Measurements from ENCODE around the gene KRTAP21-2.
"Not testable (repeated sequence)": the region's sequence is repeated elsewhere in the genome, so short reads cannot be mapped to it uniquely, and the experiment has no call there.

KRTAP21-2 gene

DNA sequence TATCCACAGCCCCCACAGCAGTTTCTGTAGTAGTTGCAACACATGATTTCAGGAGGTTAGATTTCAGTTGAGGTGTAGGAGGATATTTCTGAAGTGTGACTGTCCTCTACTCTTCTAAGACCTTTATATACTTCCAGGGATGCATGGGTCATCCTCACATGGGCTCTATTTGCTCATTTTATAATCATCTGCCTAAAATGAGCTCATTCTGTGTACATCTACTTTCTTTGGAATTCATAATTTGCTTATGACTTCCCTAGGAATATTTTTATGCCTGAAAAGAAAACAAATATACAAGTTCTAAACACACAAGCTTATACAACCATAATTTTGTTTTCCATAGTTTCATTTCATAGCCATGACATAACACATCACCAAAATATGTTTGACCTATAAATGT, at the start of gene KRTAP21-2:
KRTAP21-2 (minus strand) TSS at position 101 of the 400 bp plus-strand sequence; CDS start at position 44, 57 bp downstream.
- DNase-seq = no peak

DNA sequence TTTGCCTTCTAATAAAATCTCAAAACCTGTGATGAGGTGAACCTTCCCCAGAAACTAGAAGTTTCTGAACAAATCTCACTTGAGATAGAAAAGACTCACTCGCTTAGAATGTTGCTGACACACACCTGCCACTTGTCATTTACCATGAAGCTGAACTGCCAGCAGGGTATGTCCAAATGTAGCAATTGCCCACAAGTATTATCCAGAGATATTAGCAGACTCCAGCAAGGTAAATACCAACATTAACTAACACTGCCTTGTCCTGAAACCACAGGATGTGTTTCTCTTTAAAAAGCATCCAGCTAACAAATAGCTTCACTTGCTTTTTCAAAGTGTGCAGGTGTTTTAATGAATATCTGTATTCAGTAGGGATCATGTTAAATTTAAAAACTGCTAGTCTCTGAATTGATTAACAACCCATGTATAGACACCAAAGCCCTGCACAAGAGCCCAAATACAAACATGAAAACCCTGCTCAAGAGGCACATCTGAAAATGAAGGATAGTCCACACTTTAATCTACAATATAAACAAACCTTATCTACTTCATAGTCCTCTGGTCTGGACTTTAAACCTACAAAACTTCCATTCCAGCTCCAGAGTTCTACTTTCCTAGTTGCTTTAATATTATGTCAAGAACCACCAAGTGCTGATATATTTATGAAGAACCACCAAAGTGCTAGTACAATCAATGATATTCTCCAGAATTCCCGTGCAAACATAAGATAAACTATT, 46.7 kb upstream of the KRTAP21-2 start:
- DNase-seq = no peak

DNA sequence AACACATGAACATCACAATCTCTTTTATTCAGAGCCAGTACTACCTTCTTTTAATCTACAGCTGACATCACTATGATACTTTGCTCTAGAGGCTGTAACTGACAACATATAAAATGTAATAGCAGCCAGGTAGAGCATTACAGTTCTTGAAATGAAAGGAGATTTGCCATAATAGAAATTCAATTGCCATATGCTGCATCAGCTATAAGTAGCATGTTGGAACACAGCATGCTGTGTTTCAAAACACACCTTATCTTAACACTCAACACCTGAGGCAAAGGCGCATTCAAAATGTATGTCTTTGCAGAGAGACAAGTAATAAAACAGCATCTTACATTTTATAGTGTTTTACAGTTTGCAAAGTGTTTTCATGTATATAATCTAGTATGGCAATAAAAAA, 32.2 kb upstream of the KRTAP21-2 start:
- no peak for DNase-seq

DNA sequence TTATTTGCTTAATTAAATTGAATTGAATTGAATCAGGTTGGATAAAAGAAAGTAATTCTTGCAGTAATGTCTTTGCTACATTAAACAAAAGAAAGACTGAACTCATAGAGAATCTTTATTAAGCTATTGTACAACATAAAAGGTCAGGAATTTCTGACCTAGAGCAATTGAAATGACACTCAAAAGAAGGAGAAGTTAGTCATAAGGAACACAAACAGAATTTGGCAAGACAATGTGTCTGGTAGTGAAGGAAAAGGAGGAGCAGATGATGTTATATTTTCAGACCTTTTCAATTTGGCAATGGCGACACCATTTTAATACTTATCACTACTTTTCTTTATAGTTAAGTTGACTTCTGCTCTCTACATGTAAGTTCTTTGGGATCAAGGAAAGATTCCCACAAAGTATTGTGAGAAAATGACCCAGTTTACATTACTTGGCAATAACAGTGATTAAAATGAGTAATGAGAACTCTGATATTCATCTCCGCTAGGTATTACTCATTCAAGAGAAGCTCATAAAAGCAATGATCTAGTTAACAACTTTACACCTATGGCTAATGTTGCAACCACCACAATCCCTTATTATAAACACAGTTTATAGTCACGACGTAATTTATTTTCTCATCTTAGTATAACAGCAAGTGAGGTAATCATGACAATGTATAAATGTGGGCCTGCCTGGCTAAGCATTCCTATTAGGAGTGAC, 22.8 kb upstream of the KRTAP21-2 start:
- DNase-seq = no peak

DNA sequence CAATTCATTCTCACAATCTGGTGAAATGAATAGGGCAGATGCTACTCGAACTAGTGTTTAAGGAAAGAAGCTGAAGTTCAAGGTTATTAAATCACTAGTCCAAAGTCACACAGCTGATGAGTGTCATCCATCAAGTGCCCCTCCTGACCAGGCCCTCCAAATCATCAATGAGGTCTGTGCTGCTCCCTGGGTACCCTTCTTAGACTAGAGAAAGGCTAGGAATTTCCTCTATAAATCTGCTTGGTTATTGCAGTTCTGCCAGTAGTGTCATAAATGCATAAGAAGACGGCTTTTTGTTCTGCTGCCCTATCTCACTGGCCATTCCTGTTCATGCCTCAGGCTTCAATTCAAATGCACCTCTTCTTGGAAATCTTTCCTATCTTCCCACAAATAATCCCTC, 13.7 kb upstream of the KRTAP21-2 start:
- no peak for DNase-seq

DNA sequence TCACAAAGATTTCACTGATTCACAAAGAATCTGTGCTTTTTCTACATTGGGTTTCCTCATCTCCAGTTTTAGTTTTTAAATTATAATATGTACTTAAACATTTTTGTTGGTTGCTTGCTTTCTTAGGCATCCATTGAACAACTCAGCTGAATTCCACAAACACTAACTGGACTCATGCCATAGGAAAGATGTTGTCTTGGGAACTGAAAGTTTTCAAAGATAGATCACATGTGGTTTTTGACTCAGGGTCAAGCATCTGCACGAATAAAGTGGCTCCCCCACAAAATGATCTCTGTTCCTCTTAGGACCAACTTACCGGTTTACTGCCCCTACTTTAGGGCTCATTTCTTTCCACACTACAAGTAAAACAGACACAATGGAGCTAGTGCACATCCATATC, 11.2 kb upstream of the KRTAP21-2 start:
- no peak for DNase-seq

DNA sequence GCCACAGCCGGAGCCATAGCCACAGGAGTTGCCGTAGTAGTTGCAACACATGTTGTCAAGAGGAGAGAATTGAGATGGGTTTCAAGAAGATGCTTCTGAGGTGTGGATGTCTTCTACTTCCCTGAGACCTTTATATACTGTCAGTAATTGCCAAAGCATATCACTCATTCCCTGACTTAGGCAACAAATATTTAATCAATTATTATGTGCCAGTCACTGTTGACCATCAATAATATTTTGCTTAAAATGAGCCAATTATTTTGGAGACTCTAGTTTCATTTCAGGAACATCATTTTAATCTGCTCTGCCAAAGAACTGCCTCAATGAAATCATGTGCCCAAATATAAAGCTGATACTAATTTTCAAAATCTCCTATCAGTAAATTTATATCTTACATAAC, 8.3 kb upstream of the KRTAP21-2 start, which contains the start of gene KRTAP21-1:
KRTAP21-1 (minus strand) TSS at position 101 of the 400 bp plus-strand sequence; CDS start at position 51, 50 bp downstream.
- DNase-seq = not testable (repeated sequence)

DNA sequence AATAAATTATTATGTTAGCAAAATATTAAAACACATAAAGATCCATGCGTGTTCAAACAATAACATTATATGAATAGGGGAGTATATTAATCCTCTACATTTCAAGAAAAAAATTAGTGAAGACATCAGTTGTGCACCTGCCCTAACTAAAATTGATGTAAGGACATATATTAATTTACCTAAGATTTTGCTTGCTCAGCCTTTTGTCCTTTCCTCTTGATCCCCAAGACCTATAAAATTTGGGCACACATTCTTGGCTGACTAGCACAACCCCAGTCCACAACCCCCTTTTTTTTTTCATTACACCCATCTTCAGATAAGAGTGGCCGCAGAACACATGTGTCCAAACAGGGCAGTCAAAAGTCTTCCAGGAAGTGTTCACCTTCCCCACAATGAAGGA, 6.6 kb downstream of the KRTAP21-2 start:
- DNase-seq = no peak

DNA sequence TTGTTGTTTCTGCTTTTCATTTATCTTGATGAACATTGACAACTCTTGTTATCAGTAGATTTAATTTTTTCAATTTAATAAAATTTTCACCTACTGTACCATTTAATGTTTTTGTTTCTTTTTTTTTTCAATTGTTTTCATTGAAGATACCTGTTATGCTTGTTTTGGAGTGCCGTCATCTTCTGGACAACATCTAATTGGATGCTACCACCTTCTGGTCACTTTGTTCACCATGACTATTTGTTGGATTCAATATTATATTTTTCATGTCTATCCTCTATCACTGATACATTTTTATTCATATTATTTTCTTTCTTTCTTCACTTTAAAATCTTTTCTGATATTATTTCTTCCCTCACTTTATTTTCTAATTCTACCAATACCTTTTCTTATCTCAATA, 14.0 kb downstream of the KRTAP21-2 start:
- no peak for DNase-seq

DNA sequence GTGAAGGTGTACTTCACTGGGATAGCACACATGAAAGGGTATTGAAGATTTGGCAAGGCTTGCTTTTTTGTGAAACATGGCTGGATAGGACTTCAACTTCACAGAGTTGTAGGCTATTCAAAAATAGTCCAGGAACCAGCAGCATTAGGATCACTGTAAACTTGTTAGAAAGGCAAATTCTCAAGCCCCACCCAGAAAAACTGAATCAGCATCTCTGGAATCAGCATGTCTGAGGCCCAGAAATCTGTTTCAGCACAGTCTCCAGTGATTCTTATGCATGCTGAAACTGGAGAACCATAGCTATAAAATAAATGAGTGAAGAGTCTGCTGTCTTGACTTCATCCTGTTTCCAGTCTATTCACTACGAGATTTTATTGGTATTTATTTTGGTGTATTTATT, 20.3 kb downstream of the KRTAP21-2 start:
- DNase-seq = no peak

DNA sequence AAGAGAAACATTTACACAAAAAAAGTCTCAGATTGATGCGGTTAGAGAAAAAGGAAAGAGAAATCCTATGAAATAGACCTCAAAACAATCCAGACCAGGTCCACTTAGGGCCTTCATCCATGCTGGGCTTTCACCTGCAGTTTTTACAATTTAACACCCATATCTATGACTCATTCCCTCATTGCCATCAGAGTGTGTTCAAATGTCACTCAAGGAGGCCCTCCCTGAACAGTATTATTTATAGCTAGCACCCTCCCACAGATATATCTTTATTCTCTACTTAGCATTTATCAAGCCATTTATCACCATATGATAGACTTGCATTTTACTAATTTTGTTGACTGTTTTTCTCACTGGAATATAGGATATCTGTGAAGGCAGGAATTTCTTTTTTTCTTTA, 27.7 kb downstream of the KRTAP21-2 start:
- DNase-seq = no peak

DNA sequence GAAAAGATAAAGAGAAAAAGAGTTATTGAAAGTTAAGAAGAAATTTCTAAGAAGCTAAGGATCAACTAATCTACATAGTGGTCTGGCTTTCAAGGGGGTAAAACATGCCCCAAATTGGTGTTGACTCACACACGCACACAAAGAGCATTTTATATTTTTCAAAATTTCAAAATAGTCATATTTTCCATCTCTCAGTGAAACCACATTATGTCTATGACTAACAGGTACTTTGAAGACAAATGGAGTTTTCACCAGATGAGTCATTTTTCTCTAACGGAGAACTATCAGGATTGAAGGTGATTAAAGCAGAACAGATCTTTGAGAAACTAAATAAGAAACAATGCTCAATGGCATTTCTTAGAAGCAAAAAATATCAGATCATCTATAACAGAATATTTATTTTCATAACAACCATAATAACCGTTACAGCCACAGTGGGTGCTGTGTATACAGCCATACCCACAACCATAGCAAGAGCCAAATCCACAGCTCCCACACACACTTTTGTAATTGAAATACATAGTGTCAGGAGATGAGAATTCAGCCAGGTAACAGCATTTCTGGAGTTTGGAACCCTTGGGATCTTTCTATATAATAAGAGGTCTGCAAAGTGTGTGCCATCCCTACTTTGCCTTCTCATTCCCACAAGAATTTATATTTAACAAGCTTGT, 28.7 kb downstream of the KRTAP21-2 start, which contains the start of gene KRTAP21-3:
KRTAP21-3 (minus strand) TSS at position 539 of the 671 bp plus-strand sequence; CDS start at position 521, 18 bp downstream.
- DNase-seq = no peak

DNA sequence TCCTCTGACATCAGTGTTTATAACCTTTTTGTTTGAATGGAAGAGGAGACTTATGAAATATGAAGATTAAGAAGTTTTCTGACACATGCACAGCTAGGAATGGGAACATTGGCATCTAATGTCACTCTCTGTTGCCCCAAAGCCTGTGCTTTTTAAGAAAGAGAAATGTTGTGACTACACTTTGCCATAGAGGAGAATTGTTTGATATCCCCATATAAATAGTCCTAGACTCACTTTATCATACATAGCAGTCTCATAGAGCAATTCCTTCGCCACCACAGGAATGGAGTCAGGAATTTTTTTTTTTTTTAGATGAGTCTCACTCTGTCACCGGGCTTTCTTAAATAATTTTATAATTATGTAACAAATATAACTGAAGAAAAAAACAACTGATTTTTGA, 30.0 kb downstream of the KRTAP21-2 start:
- no peak for DNase-seq

DNA sequence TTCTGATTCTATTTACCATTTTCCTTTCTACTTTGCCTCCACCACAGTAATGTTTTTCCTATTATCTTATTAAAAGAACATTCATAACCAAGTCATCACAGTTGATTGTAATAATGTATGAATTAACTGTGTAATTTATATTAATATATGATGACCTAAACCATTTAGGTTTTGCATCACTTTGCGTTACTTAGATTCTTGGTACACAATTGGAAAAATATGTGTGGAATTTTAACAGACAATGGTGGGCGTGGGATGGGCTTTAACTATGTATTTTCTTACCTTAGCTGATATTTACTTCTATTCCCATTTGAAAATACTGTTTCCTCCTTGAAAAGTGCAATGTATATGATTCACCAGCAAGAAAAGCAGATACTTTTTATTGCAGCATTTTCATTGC, 32.1 kb downstream of the KRTAP21-2 start:
- no peak for DNase-seq

DNA sequence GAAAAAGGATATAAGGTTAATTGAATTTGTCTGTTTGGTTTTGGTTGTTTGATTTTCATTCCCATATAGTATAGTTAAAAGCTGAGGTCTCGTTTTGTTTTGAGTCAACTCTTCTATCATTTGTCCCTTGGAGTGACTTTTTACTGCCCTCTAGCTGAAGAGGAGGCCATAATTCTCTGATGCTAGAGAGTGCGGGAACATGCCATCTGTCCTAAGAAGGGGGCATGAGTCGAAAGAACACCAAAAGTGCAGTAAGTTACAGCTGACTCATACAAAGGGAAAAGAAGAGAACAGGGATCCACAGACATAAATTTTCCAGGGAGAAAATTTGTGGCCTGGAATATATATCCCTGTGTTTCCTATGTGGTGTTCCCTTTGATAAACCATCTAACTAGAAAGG, 32.6 kb downstream of the KRTAP21-2 start:
- no peak for DNase-seq

DNA sequence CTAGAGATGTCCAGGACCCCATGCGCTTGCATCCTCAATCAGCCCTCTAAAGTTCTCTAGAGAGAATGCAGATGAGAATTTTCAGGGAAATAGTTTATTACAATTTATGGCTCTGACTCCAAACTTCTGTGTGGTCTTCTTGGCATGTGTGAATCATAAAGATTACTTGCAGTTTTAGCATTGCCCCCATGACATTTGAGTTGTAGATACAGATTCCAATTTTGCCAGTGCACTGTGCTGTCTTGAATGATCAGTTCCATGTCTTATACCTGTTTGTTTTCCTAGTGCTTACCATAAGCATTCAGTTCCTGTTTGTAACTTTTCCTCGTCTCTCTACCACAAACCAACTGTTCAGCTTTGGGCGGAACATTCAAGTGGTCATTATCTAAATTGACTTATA, 33.3 kb downstream of the KRTAP21-2 start:
- DNase-seq = no peak

DNA sequence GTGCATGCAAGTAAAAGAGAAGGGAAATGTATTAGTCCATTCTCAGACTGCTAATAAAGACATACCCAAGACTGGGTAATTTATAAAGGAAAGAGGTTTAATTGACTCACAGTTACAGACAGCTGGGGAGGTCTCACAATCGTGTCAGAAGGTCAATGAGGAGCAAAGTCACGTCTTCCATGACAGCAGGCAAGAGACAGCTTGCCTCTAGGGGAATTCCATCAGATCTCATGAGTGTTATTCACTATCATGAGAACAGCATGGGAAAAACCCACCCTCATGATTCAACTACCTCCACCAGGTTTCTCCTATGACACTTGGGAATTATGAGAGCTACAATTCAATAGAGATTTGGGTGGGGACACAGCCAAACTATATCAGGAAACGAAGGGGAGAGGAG, 36.6 kb downstream of the KRTAP21-2 start:
- DNase-seq = no peak

DNA sequence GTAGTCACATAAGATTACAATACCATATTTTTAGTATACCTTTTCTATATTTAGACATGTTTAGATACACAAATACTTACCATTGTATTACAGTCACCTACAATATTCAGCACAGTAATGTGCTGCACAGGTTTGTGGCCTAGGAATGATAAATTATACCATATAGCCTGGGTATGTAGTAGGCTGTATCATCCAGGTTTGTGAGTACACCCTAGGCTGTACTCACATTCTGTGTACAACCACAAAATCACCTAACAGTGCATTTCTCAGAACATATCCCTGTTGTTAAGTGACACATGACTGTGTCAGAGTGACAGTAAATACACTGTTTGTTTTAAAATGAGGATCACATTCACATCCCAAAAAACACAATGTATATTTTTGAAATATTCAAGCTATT, 39.6 kb downstream of the KRTAP21-2 start:
- DNase-seq = no peak

Measured in C1 segment of cervical spinal cord (tissue), 14 donors.